Muscle of back (tissue), 11 donors: ENCODE results near the gene LBX2. TPM values are rescaled to one million over a fixed set of nuclear protein-coding genes. Genes with fewer than 3 reads are reported as not detected.

ENCODE experiments used
- DNase-seq, 3 donors: peaks; one replicate each; pipeline versions ENCODE4 v3.0.0 to v3.0.0-alpha.2; 2013
- polyA plus RNA-seq, 10 donors: library from polyadenylated mRNA; unstranded; fragments of 120-200 nt; gene quantifications; one replicate each; pipeline ENCODE4 v1.2.1, GENCODE V29; 2013; ENCODE audit not compliant: insufficient read length in 10 of 10

LBX2 gene
- polyA plus RNA-seq, 10 donors = 0.52 to 1.6 (median 0.94) TPM

- no peak for DNase-seq
These were observed 27.3 kb upstream of the LBX2 start for GRCh38 chr2:74526649-74527230.

- DNase-seq = peak in 1 of 3 donors; percentile 56
These were observed 26.6 kb upstream of the LBX2 start, which contains the start of gene DQX1 for GRCh38 chr2:74525717-74526648. TSS of gene DQX1 (minus strand) at chr2:74526231. CDS start at chr2:74525729, 502 bp downstream.

GRCh38 chr2:74524955-74525716 lies 25.7 kb upstream of the LBX2 start:
- no peak for DNase-seq

GRCh38 chr2:74524005-74524404 lies 24.6 kb upstream of the LBX2 start:
- DNase-seq = no peak

- no peak for DNase-seq
These were observed 23.1 kb upstream of the LBX2 start for GRCh38 chr2:74522516-74522915.

GRCh38 chr2:74516650-74517049 lies 17.2 kb upstream of the LBX2 start:
- no peak for DNase-seq

- peak; percentile 41 to 81 (median 64) for DNase-seq
These were observed 16.7 kb upstream of the LBX2 start for GRCh38 chr2:74515981-74516633.

GRCh38 chr2:74515271-74515980 lies 16.0 kb upstream of the LBX2 start:
- peak in 1 of 3 donors; percentile 55 for DNase-seq

- peak in 1 of 3 donors; percentile 38 for DNase-seq
These were observed 15.2 kb upstream of the LBX2 start, which contains the start of gene TLX2 for GRCh38 chr2:74514368-74515270. TSS of gene TLX2 (plus strand) at chr2:74514450. CDS start at chr2:74514807, 357 bp downstream.

GRCh38 chr2:74513605-74514367 lies 14.4 kb upstream of the LBX2 start:
- peak in 1 of 3 donors; percentile 73 for DNase-seq

GRCh38 chr2:74512744-74513604 lies 13.6 kb upstream of the LBX2 start:
- no peak for DNase-seq

- no peak for DNase-seq
These were observed 11.9 kb upstream of the LBX2 start for GRCh38 chr2:74511104-74511989.

- no peak for DNase-seq
These were observed 10.9 kb upstream of the LBX2 start for GRCh38 chr2:74510272-74510671.

- DNase-seq = peak in 1 of 3 donors; percentile 74
These were observed 8.6 kb upstream of the LBX2 start for GRCh38 chr2:74507926-74508520.

- peak; percentile 98 to 100 (median 99) for DNase-seq
These were observed 7.9 kb upstream of the LBX2 start, which contains the start of gene PCGF1 for GRCh38 chr2:74507145-74507925. TSS of gene PCGF1 (minus strand) at chr2:74507695. CDS start at chr2:74507668, 27 bp downstream.
